GM23338 (cell line): ENCODE data around the gene SLC25A13. TPM values are rescaled to one million over a fixed set of nuclear protein-coding genes. Genes with fewer than 3 reads are reported as not detected.

Source experiments
- ATAC-seq: fragments of 200-7000 bp; cut with Tn5 transposase; 3 replicates; pipeline ENCODE4 v1.9.1; 2020
- DNase-seq: peaks from one replicate; pipeline ENCODE4 v3.0.0-alpha.2; 2015; ENCODE audit warnings: low spot score
- H2AFZ ChIP-seq: fragments of 200-600 bp; sonication (generic); 2 replicates; pipeline ENCODE4 v1.8.0; 2016; ENCODE audit warnings: antibody characterized with exemption, mild to moderate bottlenecking, moderate library complexity
- H3F3A ChIP-seq: fragments of 200-600 bp; sonication (generic); replicated peaks from 2 replicates; pipeline ENCODE4 v1.8.0; 2017; ENCODE audit warnings: antibody characterized with exemption, mixed run types, low read depth
- H3K27ac ChIP-seq: fragments of 200-600 bp; sonication (generic); 2 replicates; pipeline ENCODE4 v1.6.1; 2016; ENCODE audit warnings: low read depth
- H3K27me3 ChIP-seq: fragments of 200-600 bp; sonication (generic); 2 replicates; pipeline ENCODE4 v1.8.0; 2016; ENCODE audit warnings: mild to moderate bottlenecking, mixed run types, moderate library complexity; ENCODE audit not compliant: insufficient read depth
- H3K36me3 ChIP-seq: fragments of 200-600 bp; sonication (generic); 2 replicates; pipeline ENCODE4 v1.8.0; 2016; ENCODE audit warnings: mild to moderate bottlenecking; ENCODE audit not compliant: insufficient read depth
- H3K4me1 ChIP-seq: fragments of 200-600 bp; sonication (generic); 2 replicates; pipeline ENCODE4 v1.8.0; 2016; ENCODE audit warnings: mild to moderate bottlenecking, moderate library complexity; ENCODE audit not compliant: insufficient read depth
- H3K4me2 ChIP-seq: fragments of 200-600 bp; sonication (generic); 2 replicates; pipeline ENCODE4 v1.7.1; 2017; ENCODE audit warnings: mixed run types
- H3K4me3 ChIP-seq: fragments of 200-600 bp; sonication (generic); 2 replicates; pipeline ENCODE4 v1.6.1; 2016; ENCODE audit warnings: mixed run types
- H3K79me2 ChIP-seq: fragments of 200-600 bp; sonication (generic); replicated peaks from 2 replicates; pipeline ENCODE4 v1.8.0; 2017; ENCODE audit warnings: mild to moderate bottlenecking; ENCODE audit not compliant: insufficient read depth
- H3K9me2 ChIP-seq: fragments of 200-600 bp; sonication (generic); 2 replicates; pipeline ENCODE4 v1.8.0; 2017; ENCODE audit not compliant: insufficient read depth
- H4K20me1 ChIP-seq: fragments of 200-600 bp; sonication (generic); replicated peaks from 2 replicates; pipeline ENCODE4 v1.8.0; 2017; ENCODE audit warnings: mild to moderate bottlenecking; ENCODE audit not compliant: insufficient read depth
- H3K27ac Mint-ChIP-seq: 2 replicates; pipeline ENCODE4 v1.8.0; 2020; ENCODE audit warnings: inconsistent platforms, mild to moderate bottlenecking, moderate library complexity, mixed read lengths
- H3K27me3 Mint-ChIP-seq: 3 replicates; pipeline ENCODE4 v1.8.0; 2022; ENCODE audit warnings: low read depth, mild to moderate bottlenecking, moderate library complexity, mixed read lengths, inconsistent platforms; ENCODE audit not compliant: insufficient read depth, poor library complexity
- H3K36me3 Mint-ChIP-seq: 3 replicates; pipeline ENCODE4 v1.8.0; 2021; ENCODE audit warnings: low read depth, mild to moderate bottlenecking, inconsistent platforms, moderate library complexity, mixed read lengths
- H3K4me1 Mint-ChIP-seq: 3 replicates; pipeline ENCODE4 v1.8.0; 2020; ENCODE audit warnings: mild to moderate bottlenecking, inconsistent platforms, mixed read lengths
- H3K4me3 Mint-ChIP-seq: 3 replicates; pipeline ENCODE4 v1.8.0; 2021; ENCODE audit warnings: moderate library complexity, mild to moderate bottlenecking, inconsistent platforms, mixed read lengths
- H3K9me3 Mint-ChIP-seq: 3 replicates; pipeline ENCODE4 v1.8.0; 2020; ENCODE audit warnings: moderate library complexity, mild to moderate bottlenecking, inconsistent platforms, mixed read lengths
- CREB1 ChIP-seq: fragments of 250-450 bp; sonication (Bioruptor Pico); IDR thresholded peaks from 2 replicates; pipeline ENCODE4 v1.5.0; 2020; ENCODE audit warnings: low read depth, mild to moderate bottlenecking, moderate library complexity
- CTCF ChIP-seq, 2 experiments: fragments of 200-600 bp in 1 of 2; sonication (generic) in 1 of 2; conservative IDR thresholded peaks; 2 replicates each; pipeline versions ENCODE4 v1.5.1 to v1.6.1; 2016 to 2017; ENCODE audit warnings: antibody characterized with exemption in 2 of 2, low read depth in 2 of 2, mild to moderate bottlenecking in 2 of 2, moderate library complexity in 1 of 2
- EZH2phosphoT487 ChIP-seq: fragments of 200-600 bp; sonication (generic); IDR thresholded peaks from one replicate; pipeline ENCODE4 v1.8.1; 2018; ENCODE audit warnings: antibody characterized with exemption; ENCODE audit not compliant: unreplicated experiment
- JUNB ChIP-seq: IDR thresholded peaks from one replicate; pipeline ENCODE4 v1.6.1; 2016; ENCODE audit warnings: antibody characterized with exemption; ENCODE audit not compliant: unreplicated experiment
- NANOG ChIP-seq: IDR thresholded peaks from 2 replicates; pipeline ENCODE4 v1.6.1; 2016; ENCODE audit warnings: antibody characterized with exemption, borderline replicate concordance
- REST ChIP-seq: IDR thresholded peaks from one replicate; pipeline ENCODE4 v1.6.1; 2018; ENCODE audit warnings: antibody characterized with exemption; ENCODE audit not compliant: unreplicated experiment
- ZNF114 ChIP-seq: fragments of 250-450 bp; sonication (Bioruptor Pico); IDR thresholded peaks from 2 replicates; pipeline ENCODE4 v1.5.0; 2020; ENCODE audit warnings: mild to moderate bottlenecking, moderate library complexity
- ZNF331 ChIP-seq: fragments of 250-450 bp; sonication (Bioruptor Pico); IDR thresholded peaks from 2 replicates; pipeline ENCODE4 v1.5.0; 2020; ENCODE audit warnings: low read depth, mild to moderate bottlenecking, moderate library complexity
- polyA plus RNA-seq: library from polyadenylated mRNA; unstranded; fragments of >200 nt; fragmentation: Nextera tagmentation; extraction: Ambion mirVana; gene quantifications from 2 replicates; pipeline ENCODE4 v1.2.1, GENCODE V29; 2016
- total RNA-seq: library from RNA; depleted of rRNA; stranded (reverse); fragments of >200 nt; shearing (Covaris generic); gene quantifications from 2 replicates; pipeline ENCODE4 v1.2.3, GENCODE V29; 2014
- TF ChIP-seq, protein P1 (sequence below): IDR thresholded peaks from 2 replicates; pipeline ENCODE4 v1.6.1; 2016; ENCODE audit warnings: antibody characterized with exemption
- TF ChIP-seq, protein P2 (sequence below): fragments of 250-450 bp; sonication (Bioruptor Pico); IDR thresholded peaks from 2 replicates; pipeline ENCODE4 v1.5.0; 2020; ENCODE audit warnings: mild to moderate bottlenecking, moderate library complexity

The SLC25A13 gene
- total and polyA plus RNA-seq, 2 experiments from 2014 or later, result 51.1 to 84.6 TPM

DNA sequence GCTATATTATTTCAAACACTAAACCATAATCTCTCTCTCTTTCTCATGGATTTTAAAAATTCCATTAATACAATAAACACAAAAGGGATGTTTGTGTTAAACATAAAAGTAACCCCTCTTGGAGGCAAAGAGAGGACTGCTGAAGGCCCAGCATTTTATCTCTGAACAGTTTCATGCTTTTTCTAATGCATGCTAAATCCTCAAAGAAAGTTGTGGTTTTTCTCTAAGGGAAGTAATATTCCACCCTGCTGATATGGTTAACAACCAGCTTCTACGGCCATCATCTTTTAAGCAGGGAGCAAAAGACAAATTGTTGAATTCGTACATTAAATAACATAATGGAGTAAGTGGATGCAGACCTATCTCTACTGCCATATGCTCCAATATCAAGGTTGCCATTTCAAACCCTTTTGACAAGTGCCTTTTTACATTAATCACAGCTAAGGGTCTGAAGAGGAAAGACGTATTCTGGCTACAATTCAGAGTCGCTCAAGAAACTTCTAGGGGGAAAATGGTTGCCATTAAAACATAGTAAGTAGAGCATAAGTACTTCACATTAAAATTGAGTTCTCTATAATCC is 103.1 kb downstream of the SLC25A13 start:
- Histone ChIP-seq H3K4me1 (no peaks in the 10 kb centered on the region), H3K4me3 (no peak overlapping the region), H3K27me3 (no peaks in the 10 kb centered on the region), H3K4me2 (no peak overlapping the region), H4K20me1 (peaks cover 4% of the 10 kb centered on the region; the same call in 1 of the 2 replicates), H3K27ac (no peak overlapping the region), H3F3A (no peaks in the 10 kb centered on the region), H3K79me2 (peaks cover 26% of the 10 kb centered on the region), H3K36me3 (no peaks in the 10 kb centered on the region), H3K9me2 (no peaks in the 10 kb centered on the region), H2AFZ (no peak overlapping the region)
- Mint-ChIP-seq H3K9me3 (peaks cover 5% of the 10 kb centered on the region; the same call in 1 of the 3 replicates), H3K27me3 (no peaks in the 10 kb centered on the region), H3K27ac (no peak overlapping the region), H3K36me3 (peaks cover 6% of the 10 kb centered on the region; the same call in 1 of the 3 replicates), H3K4me1 (peaks cover 2% of the 10 kb centered on the region; the same call in 2 of the 3 replicates), H3K4me3 (no peak overlapping the region)
- ATAC-seq, result no peak
- no peak for TF ChIP-seq EZH2phosphoT487
- TF ChIP-seq ZNF114 (CRISPR knock-in tag), result no peak
- no peak for TF ChIP-seq JUNB
- TF ChIP-seq ZNF331 (CRISPR knock-in tag), result no peak
- TF ChIP-seq, protein P1, sequence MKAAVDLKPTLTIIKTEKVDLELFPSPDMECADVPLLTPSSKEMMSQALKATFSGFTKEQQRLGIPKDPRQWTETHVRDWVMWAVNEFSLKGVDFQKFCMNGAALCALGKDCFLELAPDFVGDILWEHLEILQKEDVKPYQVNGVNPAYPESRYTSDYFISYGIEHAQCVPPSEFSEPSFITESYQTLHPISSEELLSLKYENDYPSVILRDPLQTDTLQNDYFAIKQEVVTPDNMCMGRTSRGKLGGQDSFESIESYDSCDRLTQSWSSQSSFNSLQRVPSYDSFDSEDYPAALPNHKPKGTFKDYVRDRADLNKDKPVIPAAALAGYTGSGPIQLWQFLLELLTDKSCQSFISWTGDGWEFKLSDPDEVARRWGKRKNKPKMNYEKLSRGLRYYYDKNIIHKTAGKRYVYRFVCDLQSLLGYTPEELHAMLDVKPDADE, result no peak
- TF ChIP-seq CTCF (conservative IDR thresholded peaks at IDR 0.05; ENCODE audit: low read depth in 2 of 2), result no peak
- TF ChIP-seq CREB1 (CRISPR knock-in tag), result no peak
- no peak for TF ChIP-seq NANOG
- TF ChIP-seq REST, result no peak
- TF ChIP-seq, protein P2, sequence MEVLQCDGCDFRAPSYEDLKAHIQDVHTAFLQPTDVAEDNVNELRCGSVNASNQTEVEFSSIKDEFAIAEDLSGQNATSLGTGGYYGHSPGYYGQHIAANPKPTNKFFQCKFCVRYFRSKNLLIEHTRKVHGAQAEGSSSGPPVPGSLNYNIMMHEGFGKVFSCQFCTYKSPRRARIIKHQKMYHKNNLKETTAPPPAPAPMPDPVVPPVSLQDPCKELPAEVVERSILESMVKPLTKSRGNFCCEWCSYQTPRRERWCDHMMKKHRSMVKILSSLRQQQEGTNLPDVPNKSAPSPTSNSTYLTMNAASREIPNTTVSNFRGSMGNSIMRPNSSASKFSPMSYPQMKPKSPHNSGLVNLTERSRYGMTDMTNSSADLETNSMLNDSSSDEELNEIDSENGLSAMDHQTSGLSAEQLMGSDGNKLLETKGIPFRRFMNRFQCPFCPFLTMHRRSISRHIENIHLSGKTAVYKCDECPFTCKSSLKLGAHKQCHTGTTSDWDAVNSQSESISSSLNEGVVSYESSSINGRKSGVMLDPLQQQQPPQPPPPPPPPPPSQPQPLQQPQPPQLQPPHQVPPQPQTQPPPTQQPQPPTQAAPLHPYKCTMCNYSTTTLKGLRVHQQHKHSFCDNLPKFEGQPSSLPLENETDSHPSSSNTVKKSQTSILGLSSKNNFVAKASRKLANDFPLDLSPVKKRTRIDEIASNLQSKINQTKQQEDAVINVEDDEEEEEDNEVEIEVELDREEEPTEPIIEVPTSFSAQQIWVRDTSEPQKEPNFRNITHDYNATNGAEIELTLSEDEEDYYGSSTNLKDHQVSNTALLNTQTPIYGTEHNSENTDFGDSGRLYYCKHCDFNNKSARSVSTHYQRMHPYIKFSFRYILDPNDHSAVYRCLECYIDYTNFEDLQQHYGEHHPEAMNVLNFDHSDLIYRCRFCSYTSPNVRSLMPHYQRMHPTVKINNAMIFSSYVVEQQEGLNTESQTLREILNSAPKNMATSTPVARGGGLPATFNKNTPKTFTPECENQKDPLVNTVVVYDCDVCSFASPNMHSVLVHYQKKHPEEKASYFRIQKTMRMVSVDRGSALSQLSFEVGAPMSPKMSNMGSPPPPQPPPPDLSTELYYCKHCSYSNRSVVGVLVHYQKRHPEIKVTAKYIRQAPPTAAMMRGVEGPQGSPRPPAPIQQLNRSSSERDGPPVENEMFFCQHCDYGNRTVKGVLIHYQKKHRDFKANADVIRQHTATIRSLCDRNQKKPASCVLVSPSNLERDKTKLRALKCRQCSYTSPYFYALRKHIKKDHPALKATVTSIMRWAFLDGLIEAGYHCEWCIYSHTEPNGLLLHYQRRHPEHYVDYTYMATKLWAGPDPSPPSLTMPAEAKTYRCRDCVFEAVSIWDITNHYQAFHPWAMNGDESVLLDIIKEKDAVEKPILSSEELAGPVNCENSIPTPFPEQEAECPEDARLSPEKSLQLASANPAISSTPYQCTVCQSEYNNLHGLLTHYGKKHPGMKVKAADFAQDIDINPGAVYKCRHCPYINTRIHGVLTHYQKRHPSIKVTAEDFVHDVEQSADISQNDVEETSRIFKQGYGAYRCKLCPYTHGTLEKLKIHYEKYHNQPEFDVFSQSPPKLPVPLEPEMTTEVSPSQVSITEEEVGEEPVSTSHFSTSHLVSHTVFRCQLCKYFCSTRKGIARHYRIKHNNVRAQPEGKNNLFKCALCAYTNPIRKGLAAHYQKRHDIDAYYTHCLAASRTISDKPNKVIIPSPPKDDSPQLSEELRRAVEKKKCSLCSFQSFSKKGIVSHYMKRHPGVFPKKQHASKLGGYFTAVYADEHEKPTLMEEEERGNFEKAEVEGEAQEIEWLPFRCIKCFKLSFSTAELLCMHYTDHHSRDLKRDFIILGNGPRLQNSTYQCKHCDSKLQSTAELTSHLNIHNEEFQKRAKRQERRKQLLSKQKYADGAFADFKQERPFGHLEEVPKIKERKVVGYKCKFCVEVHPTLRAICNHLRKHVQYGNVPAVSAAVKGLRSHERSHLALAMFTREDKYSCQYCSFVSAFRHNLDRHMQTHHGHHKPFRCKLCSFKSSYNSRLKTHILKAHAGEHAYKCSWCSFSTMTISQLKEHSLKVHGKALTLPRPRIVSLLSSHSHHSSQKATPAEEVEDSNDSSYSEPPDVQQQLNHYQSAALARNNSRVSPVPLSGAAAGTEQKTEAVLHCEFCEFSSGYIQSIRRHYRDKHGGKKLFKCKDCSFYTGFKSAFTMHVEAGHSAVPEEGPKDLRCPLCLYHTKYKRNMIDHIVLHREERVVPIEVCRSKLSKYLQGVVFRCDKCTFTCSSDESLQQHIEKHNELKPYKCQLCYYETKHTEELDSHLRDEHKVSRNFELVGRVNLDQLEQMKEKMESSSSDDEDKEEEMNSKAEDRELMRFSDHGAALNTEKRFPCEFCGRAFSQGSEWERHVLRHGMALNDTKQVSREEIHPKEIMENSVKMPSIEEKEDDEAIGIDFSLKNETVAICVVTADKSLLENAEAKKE (CRISPR knock-in tag), result no peak
- DNase-seq, result no peak
